HepG2 (cell line): ENCODE results near the gene DNAJC12. TPM values are rescaled to one million over a fixed set of nuclear protein-coding genes. Genes with fewer than 3 reads are reported as not detected.

ENCODE experiments used
- ATAC-seq: fragments of 200-7000 bp; cut with Tn5 transposase; 3 replicates; pipeline ENCODE4 v1.9.1; 2020; ENCODE audit warnings: mild to moderate bottlenecking, moderate library complexity
- BruUV-seq: library from RNA; stranded (reverse); fragments of 400-500 nt; replicated peaks from 2 replicates; lab custom pipeline; 2021; lab: Mats Ljungman, UMichigan
- CTCF ChIA-PET: fragments of 300-600 bp; formaldehyde crosslinking; extraction: SDS; loops from one replicate; lab custom pipeline; 2021; ENCODE audit warnings: low total read pairs, inconsistent platforms, low intra/inter-chr PET ratio; lab: Yijun Ruan, JAX
- POLR2A ChIA-PET: fragments of 350-600 bp; sonication (Branson Sonifier 250); formaldehyde crosslinking; loops from one replicate; lab custom pipeline; 2020; ENCODE audit warnings: antibody characterized with exemption, inconsistent platforms; lab: Yijun Ruan, JAX
- DNase-seq: peaks from one replicate; pipeline ENCODE4 v3.0.0-alpha.2; 2015; ENCODE audit warnings: low spot score
- FAIRE-seq: peaks from 3 replicates; lab custom pipeline; 2011; peaks lifted over from hg19 to GRCh38; lab: Jason Lieb, UNC
- H2AFZ ChIP-seq: one replicate; pipeline ENCODE4 v1.6.1; 2011; ENCODE audit warnings: low read length, inconsistent platforms
- H3K27ac ChIP-seq: fragments of 300-600 bp; 3 replicates; pipeline ENCODE4 v1.8.0; 2011; ENCODE audit warnings: mixed run types, mild to moderate bottlenecking, mixed read lengths, low read length, inconsistent platforms; ENCODE audit not compliant: insufficient read depth; ENCODE audit errors: extremely low read length
- H3K27me3 ChIP-seq, 2 experiments: fragments of 200-600 bp in 1 of 2; 2 replicates in 1 of 2; 3 replicates in 1 of 2; pipeline versions ENCODE4 v1.6.0 to v1.8.0; 2011; ENCODE audit warnings: low read length in 2 of 2, mild to moderate bottlenecking in 2 of 2, moderate library complexity in 2 of 2, inconsistent platforms in 1 of 2; ENCODE audit not compliant: insufficient read depth in 2 of 2, control insufficient read depth in 1 of 2
- H3K36me3 ChIP-seq, 2 experiments: fragments of 200-600 bp in 1 of 2; replicated peaks in 1 of 2; 2 replicates in 1 of 2; 3 replicates in 1 of 2; pipeline versions ENCODE4 v1.5.1 to v1.8.0; 2011; ENCODE audit warnings: low read length in 2 of 2, inconsistent platforms in 1 of 2; ENCODE audit not compliant: insufficient read depth in 2 of 2, control insufficient read depth in 1 of 2
- H3K4me1 ChIP-seq: 2 replicates; pipeline ENCODE4 v1.5.1; 2012; ENCODE audit warnings: low read length, inconsistent platforms; ENCODE audit not compliant: insufficient read depth
- H3K4me2 ChIP-seq: 2 replicates; pipeline ENCODE4 v1.6.0; 2011; ENCODE audit warnings: low read depth, low read length, inconsistent platforms
- H3K4me3 ChIP-seq, 3 experiments: fragments of 200-600 bp in 1 of 3; sonication (generic), shearing (Covaris generic) in 1 of 3; replicated peaks in 1 of 3; 2 replicates each; pipeline ENCODE4 v1.5.1; 2011 to 2016; ENCODE audit warnings: low read length in 3 of 3, inconsistent platforms in 2 of 3, low read depth in 2 of 3, mild to moderate bottlenecking in 2 of 3, control low read depth in 1 of 3, mixed read lengths in 1 of 3; ENCODE audit not compliant: insufficient read depth in 1 of 3
- H3K79me2 ChIP-seq: one replicate; pipeline ENCODE4 v1.6.1; 2011; ENCODE audit warnings: low read length, inconsistent platforms; ENCODE audit not compliant: insufficient read depth
- H3K9ac ChIP-seq: 2 replicates; pipeline ENCODE4 v1.6.0; 2011; ENCODE audit warnings: mild to moderate bottlenecking, low read depth, low read length, inconsistent platforms; ENCODE audit not compliant: insufficient read depth
- H3K9me3 ChIP-seq: 2 replicates; pipeline ENCODE4 v1.5.1; 2012; ENCODE audit warnings: mild to moderate bottlenecking, low read length
- H4K20me1 ChIP-seq: 2 replicates; pipeline ENCODE4 v1.6.0; 2011; ENCODE audit warnings: inconsistent platforms, mild to moderate bottlenecking, low read length, moderate library complexity; ENCODE audit not compliant: insufficient read depth
- CEBPG ChIP-seq: IDR thresholded peaks from 2 replicates; pipeline ENCODE4 v1.6.1; 2016
- E2F5 ChIP-seq: sonication (generic); formaldehyde crosslinking; conservative IDR thresholded peaks from 2 replicates; pipeline ENCODE4 v1.4.0; 2020; ENCODE audit warnings: missing genetic modification reagents
- HNF1B ChIP-seq: sonication (generic); formaldehyde crosslinking; IDR thresholded peaks from 2 replicates; pipeline ENCODE4 v1.5.1; 2020; ENCODE audit warnings: mild to moderate bottlenecking, moderate library complexity, missing genetic modification reagents
- NR2F6 ChIP-seq, 2 experiments: IDR thresholded peaks; 2 replicates each; pipeline ENCODE4 v1.6.1; 2016; ENCODE audit warnings: antibody characterized with exemption in 1 of 2, mild to moderate bottlenecking in 1 of 2
- RARA ChIP-seq: IDR thresholded peaks from 2 replicates; pipeline ENCODE4 v1.6.1; 2016; ENCODE audit warnings: missing genetic modification reagents, missing compliant biosample characterization
- SSRP1 ChIP-seq: IDR thresholded peaks from 2 replicates; pipeline ENCODE4 v1.6.1; 2016; ENCODE audit warnings: control low read depth
- ZNF142 ChIP-seq: sonication (generic); formaldehyde crosslinking; IDR thresholded peaks from 2 replicates; pipeline ENCODE4 v1.4.0; 2020; ENCODE audit warnings: missing genetic modification reagents
- ZNF619 ChIP-seq: sonication (generic); formaldehyde crosslinking; IDR thresholded peaks from 2 replicates; pipeline ENCODE4 v1.4.0; 2020; ENCODE audit warnings: mild to moderate bottlenecking, missing genetic modification reagents
- ZNF629 ChIP-seq: sonication (generic); formaldehyde crosslinking; conservative IDR thresholded peaks from 2 replicates; pipeline ENCODE4 v1.5.0; 2020; ENCODE audit warnings: missing genetic modification reagents
- ZNF652 ChIP-seq: IDR thresholded peaks from 2 replicates; pipeline ENCODE4 v1.6.1; 2016; ENCODE audit warnings: low read depth, borderline replicate concordance
- WGBS: methylation state at CpG from one replicate; pipeline ENCODE4 v1.1.6; 2017; ENCODE audit warnings: low lambda C conversion rate; 5-methylcytosine and 5-hydroxymethylcytosine counted together
- in situ Hi-C: cut with HindIII; loops from 2 replicates; pipeline ENCODE4 v1.10.0; 2017; ENCODE audit warnings: low pct_unique_long_range_greater_than_20kb; ENCODE audit not compliant: extremely low pct_ligation_motif_present
- intact Hi-C: fragments of 100-400 bp; cut with micrococcal nuclease; formaldehyde crosslinking; loops from one replicate; pipeline ENCODE4 v1.10.0; 2022; ENCODE audit not compliant: unreplicated experiment
- polyA plus RNA-seq, 8 experiments: library from polyadenylated mRNA; depleted of rRNA in 3 of 8; stranded (reverse) in 7 of 8; unstranded in 1 of 8; fragments of >200 nt; fragmentation: Illumina TruSeq in 4 of 8; extraction: Trizol in 4 of 8; gene quantifications; 2 replicates each; pipeline versions ENCODE4 v1.2.1 to v1.2.3, GENCODE V29; 2011 to 2016; ENCODE audit warnings: low read depth in 4 of 8, missing spikeins in 1 of 8, mixed read lengths in 1 of 8; ENCODE audit not compliant: insufficient read depth in 1 of 8
- total RNA-seq, 5 experiments: library from RNA; depleted of rRNA; stranded (reverse); fragments of >200 nt; fragmentation: Illumina TruSeq; extraction: Trizol; gene quantifications; 2 replicates each; pipeline ENCODE4 v1.2.3, GENCODE V29; 2016; ENCODE audit warnings: low read depth in 1 of 5

DNAJC12 gene
- total and polyA plus RNA-seq, 2 of the 13 experiments (the other 11 are each of a cell fraction or from before 2014, with no cell fraction given) = 11.6 to 43.9 TPM

GRCh38 chr10:67803588-67804394, 34.2 kb downstream of the DNAJC12 start:
- Histone ChIP-seq H3K4me1 (peaks cover 75% of the 10 kb centered on the region), H3K79me2 (no peaks in the 10 kb centered on the region), H3K9me3 (no peaks in the 10 kb centered on the region), H3K27ac (peak overlapping the region; percentile 90), H3K36me3 (no peaks in the 10 kb centered on the region; a peak in 1 of 5 replicates), H3K4me2 (peak overlapping the region; percentile 64), H3K27me3 (no peaks in the 10 kb centered on the region), H2AFZ (no peak overlapping the region), H3K9ac (peak overlapping the region; percentile 75), H4K20me1 (no peaks in the 10 kb centered on the region), H3K4me3 (peak overlapping the region; percentile 4 to 46 (median 31); a peak in 2 of 6 replicates)
- peak; percentile 94 for DNase-seq
- TSS peak; percentile 90 for BruUV-seq
- CTCF ChIA-PET = no interaction called here
- POLR2A ChIA-PET = interaction anchor here (0.6 to 2.4 kb wide), 13 partner anchors 12 to 528 kb away, joined by 3 to 14 read pairs (median 7); partner anchors contain the start of genes DNAJC12, HNRNPH3 and SIRT1
- peak; percentile 93 for ATAC-seq
- WGBS = 30% methylated on average over 3 of the region's 3 CpGs
- intact Hi-C loops (loop anchor here (1.0 to 2.0 kb wide), 3 partner anchors 15 to 39 kb away; partner anchors contain the start of gene DNAJC12), in situ Hi-C loops (no loop called here)
- FAIRE-seq = peak; percentile 87
- 0 out of 2 replicates have a peak, but pooled peaks have one; percentile 49 for TF ChIP-seq SSRP1 (CRISPR knock-in tag)
- peak; percentile 97 for TF ChIP-seq HNF1B (CRISPR knock-in tag)
- TF ChIP-seq E2F5 (CRISPR knock-in tag) = no peak
- peak; percentile 71; the same call in 1 of the 2 replicates for TF ChIP-seq ZNF652 (CRISPR knock-in tag)
- TF ChIP-seq NR2F6 (IDR thresholded peaks at IDR 0.05) = peak; percentile 76
- peak; percentile 72 for TF ChIP-seq NR2F6 (CRISPR knock-in tag; IDR thresholded peaks at IDR 0.05)
- TF ChIP-seq RARA = peak; percentile 85
- TF ChIP-seq ZNF629 (CRISPR knock-in tag) = no peak; the same call in 1 of the 2 replicates
- peak; percentile 99 for TF ChIP-seq CEBPG
- TF ChIP-seq ZNF142 (CRISPR knock-in tag) = no peak
- no peak for TF ChIP-seq ZNF619 (CRISPR knock-in tag)
